ENCODE results near the gene LARP6. TPM values are rescaled to one million over a fixed set of nuclear protein-coding genes. Genes with fewer than 3 reads are reported as not detected.

Gene LARP6
- total and polyA plus RNA-seq, 11 donors: 18.9 to 73.1 (median 43.6) TPM

GRCh38 chr15:70832176-70832575, 21.8 kb downstream of the LARP6 start:
- WGBS, 4 donors: 95 to 98% (median 96%) methylated on average over 15 to 20 of the region's 20 CpGs
- no peak overlapping the region for H3K27ac ChIP-seq
- ATAC-seq (no peak), DNase-seq (no peak)
- no peaks in the 10 kb centered on the region for H3K9me3 ChIP-seq
- no peak for TF ChIP-seq POLR2A (IDR thresholded peaks at IDR 0.05)
- TF ChIP-seq CTCF (IDR thresholded peaks at IDR 0.05): no peak
- intact Hi-C loops (cut with DNase I): loop anchor here in 1 of 10 donors (5.0 kb wide), 1 partner anchor 35 kb away; no protein-coding TSS in a partner anchor
- H3K4me1 ChIP-seq: peaks cover 0 to 55% (median 17%) of the 10 kb centered on the region in 12 donors
- H3K4me3 ChIP-seq: no peak overlapping the region
- no peaks in the 10 kb centered on the region for H3K27me3 ChIP-seq
- H3K36me3 ChIP-seq: peaks cover 0 to 56% (median 40%) of the 10 kb centered on the region in 9 donors

- WGBS, 4 donors: 95 to 97% (median 96%) methylated on average over 6 of the region's 6 CpGs
- Histone ChIP-seq H3K27ac (peak overlapping the region in 1 of 12 donors; percentile 58), H3K27me3 (no peaks in the 10 kb centered on the region), H3K4me1 (peaks cover 0 to 56% (median 17%) of the 10 kb centered on the region in 12 donors), H3K9me3 (no peaks in the 10 kb centered on the region), H3K36me3 (peaks cover 0 to 56% (median 40%) of the 10 kb centered on the region in 9 donors), H3K4me3 (no peak overlapping the region)
- no peak for TF ChIP-seq POLR2A (IDR thresholded peaks at IDR 0.05)
- TF ChIP-seq CTCF (IDR thresholded peaks at IDR 0.05): no peak
- ATAC-seq (no peak), DNase-seq (no peak)
- intact Hi-C loops (cut with DNase I): loop anchor here in 1 of 10 donors (5.0 kb wide), 1 partner anchor 36 kb away; no protein-coding TSS in a partner anchor
Observed at GRCh38 chr15:70831094-70831911, 22.7 kb downstream of the LARP6 start.

GRCh38 chr15:70830615-70831014, 23.3 kb downstream of the LARP6 start:
- no peak for ATAC-seq
- intact Hi-C loops (cut with DNase I): loop anchor here in 1 of 10 donors (5.0 kb wide), 1 partner anchor 37 kb away; no protein-coding TSS in a partner anchor
- H3K9me3 ChIP-seq: no peaks in the 10 kb centered on the region
- 25 to 62% (median 35%) methylated on average over 2 of the region's 2 CpGs for WGBS, 4 donors
- DNase-seq: no peak
- no peak overlapping the region for H3K4me3 ChIP-seq
- H3K27me3 ChIP-seq: no peaks in the 10 kb centered on the region
- peaks cover 0 to 51% (median 15%) of the 10 kb centered on the region in 12 donors for H3K4me1 ChIP-seq
- peaks cover 0 to 49% (median 36%) of the 10 kb centered on the region in 9 donors for H3K36me3 ChIP-seq
- H3K27ac ChIP-seq: peak overlapping the region in 2 of 12 donors; percentile 34 to 58
- no peak for TF ChIP-seq CTCF (IDR thresholded peaks at IDR 0.05)
- TF ChIP-seq POLR2A (IDR thresholded peaks at IDR 0.05): no peak

Data from heart left ventricle (tissue), 16 donors.